Large intestine (tissue), 3 donors: ENCODE measurements around the gene GUK1. TPM values are rescaled to one million over a fixed set of nuclear protein-coding genes. Genes with fewer than 3 reads are reported as not detected.

ENCODE experiments used
- DNase-seq, 2 donors: peaks; one replicate each; pipeline versions ENCODE4 v3.0.0 to v3.0.0-alpha.2; 2013
- H3K27ac ChIP-seq: one replicate; pipeline ENCODE4 v1.5.1; 2013; ENCODE audit warnings: low read length
- H3K27me3 ChIP-seq: 2 replicates; pipeline ENCODE4 v1.6.1; 2013; ENCODE audit warnings: low read length; ENCODE audit not compliant: control insufficient read depth, insufficient read depth
- H3K36me3 ChIP-seq: 2 replicates; pipeline ENCODE4 v1.6.1; 2013; ENCODE audit warnings: low read length; ENCODE audit not compliant: control insufficient read depth, insufficient read depth
- H3K4me1 ChIP-seq: one replicate; pipeline ENCODE4 v1.6.1; 2013; ENCODE audit warnings: low read length; ENCODE audit not compliant: control insufficient read depth, insufficient read depth
- H3K4me3 ChIP-seq: one replicate; pipeline ENCODE4 v1.5.1; 2013; ENCODE audit warnings: low read length
- H3K9me3 ChIP-seq: one replicate; pipeline ENCODE4 v1.6.1; 2013; ENCODE audit warnings: mild to moderate bottlenecking, low read depth, low read length, moderate library complexity; ENCODE audit not compliant: control insufficient read depth
- WGBS: methylation state at CpG from one replicate; pipeline ENCODE4 v1.1.5; 2013; ENCODE audit warnings: low lambda C conversion rate; ENCODE audit not compliant: insufficient coverage; 5-methylcytosine and 5-hydroxymethylcytosine counted together
- polyA plus RNA-seq: library from polyadenylated mRNA; unstranded; fragments of 120-200 nt; gene quantifications from one replicate; pipeline ENCODE4 v1.2.1, GENCODE V29; 2013

The GUK1 gene
- polyA plus RNA-seq, 1 donor: 397 TPM

DNA sequence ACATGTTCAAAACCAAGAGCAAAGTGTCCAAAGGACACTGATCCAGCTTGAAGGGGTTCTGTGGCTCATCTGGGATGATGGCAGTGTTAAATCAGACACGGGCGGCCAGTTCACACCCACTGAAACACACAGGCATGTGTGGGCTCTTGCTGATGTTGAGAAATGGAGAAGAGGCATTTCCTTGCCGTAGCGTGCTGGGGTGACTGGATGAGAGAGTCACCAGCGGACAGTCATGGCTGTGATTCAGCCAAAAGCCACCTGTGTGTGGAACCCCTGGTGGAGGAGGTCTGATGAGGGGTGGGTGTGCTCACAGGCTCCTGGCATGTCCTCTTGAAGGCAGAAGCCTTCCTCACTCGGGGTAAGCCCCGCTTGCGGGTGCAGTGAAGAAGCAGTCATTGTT lies 44.1 kb upstream of the GUK1 start:
- H3K36me3 ChIP-seq: peaks cover 80% of the 10 kb centered on the region
- no peaks in the 10 kb centered on the region for H3K27me3 ChIP-seq
- H3K9me3 ChIP-seq: peaks cover 14% of the 10 kb centered on the region
- H3K27ac ChIP-seq: no peak overlapping the region
- peaks cover 4% of the 10 kb centered on the region for H3K4me1 ChIP-seq
- H3K4me3 ChIP-seq: no peak overlapping the region
- DNase-seq: no peak
- WGBS: no CpG with 5 or more reads among the region's 8 CpGs

DNA sequence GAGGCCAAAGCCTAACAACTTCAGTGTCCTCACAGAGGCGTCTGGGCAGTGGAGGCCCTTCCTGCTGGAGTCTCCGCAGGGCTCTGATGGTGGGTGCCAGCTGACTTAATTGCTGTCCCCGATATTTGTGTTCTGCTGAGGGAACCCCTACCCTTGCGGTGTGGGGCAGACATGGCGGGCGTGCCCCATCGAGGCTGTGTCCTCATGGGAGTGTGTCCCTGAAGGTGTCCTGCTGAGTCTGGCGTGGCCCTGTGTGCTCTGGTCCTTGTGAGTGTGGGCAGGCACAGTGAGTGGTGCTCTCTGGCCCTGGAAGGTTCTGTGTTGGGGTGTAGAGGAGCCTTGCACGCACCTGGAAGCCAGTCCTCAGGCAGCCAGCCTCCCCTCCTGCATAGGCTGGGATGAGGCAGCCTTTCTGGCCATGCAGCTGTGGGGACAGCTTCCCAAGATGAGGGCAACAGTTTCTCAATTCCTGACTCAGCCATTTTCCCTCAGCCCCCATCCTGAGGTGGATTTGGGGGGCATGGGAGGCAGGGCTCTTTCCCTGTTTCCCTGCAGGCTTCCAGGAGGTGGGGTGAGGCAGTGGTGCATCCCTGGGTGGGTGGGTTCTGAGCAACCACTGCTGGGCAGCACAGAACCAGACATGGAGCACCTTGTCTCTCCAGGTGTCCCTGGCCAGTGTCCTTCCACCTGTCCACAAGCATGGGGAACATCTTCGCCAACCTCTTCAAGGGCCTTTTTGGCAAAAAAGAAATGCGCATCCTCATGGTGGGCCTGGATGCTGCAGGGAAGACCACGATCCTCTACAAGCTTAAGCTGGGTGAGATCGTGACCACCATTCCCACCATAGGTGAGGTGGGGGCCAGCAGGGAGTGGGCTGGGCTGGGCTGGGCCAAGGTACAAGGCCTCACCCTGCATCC lies 43.4 kb upstream of the GUK1 start:
- H3K4me3 ChIP-seq: no peak overlapping the region
- H3K4me1 ChIP-seq: peaks cover 2% of the 10 kb centered on the region
- peaks cover 79% of the 10 kb centered on the region for H3K36me3 ChIP-seq
- no CpG with 5 or more reads among the region's 13 CpGs for WGBS
- no peaks in the 10 kb centered on the region for H3K27me3 ChIP-seq
- no peak for DNase-seq
- H3K9me3 ChIP-seq: peaks cover 14% of the 10 kb centered on the region
- no peak overlapping the region for H3K27ac ChIP-seq

DNA sequence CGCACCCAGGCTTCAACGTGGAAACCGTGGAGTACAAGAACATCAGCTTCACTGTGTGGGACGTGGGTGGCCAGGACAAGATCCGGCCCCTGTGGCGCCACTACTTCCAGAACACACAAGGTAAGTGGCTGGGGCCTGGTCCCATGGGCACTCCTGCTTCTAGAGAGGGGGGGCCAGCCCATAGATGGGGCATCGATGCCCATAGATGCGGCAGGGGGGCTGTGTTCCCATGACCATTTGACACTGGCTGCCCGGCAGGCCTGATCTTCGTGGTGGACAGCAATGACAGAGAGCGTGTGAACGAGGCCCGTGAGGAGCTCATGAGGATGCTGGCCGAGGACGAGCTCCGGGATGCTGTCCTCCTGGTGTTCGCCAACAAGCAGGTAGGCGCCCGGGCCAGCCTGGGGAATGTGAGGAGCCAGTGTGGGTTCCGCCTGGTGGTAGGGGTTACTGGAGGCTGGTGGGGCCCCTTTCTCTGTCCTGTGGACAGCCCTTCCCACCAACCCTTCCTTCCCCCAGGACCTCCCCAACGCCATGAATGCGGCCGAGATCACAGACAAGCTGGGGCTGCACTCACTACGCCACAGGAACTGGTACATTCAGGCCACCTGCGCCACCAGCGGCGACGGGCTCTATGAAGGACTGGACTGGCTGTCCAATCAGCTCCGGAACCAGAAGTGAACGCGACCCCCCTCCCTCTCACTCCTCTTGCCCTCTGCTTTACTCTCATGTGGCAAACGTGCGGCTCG lies 42.6 kb upstream of the GUK1 start:
- no peak for DNase-seq
- Histone ChIP-seq H3K4me3 (no peak overlapping the region), H3K27me3 (no peaks in the 10 kb centered on the region), H3K27ac (no peak overlapping the region), H3K4me1 (peaks cover 5% of the 10 kb centered on the region), H3K36me3 (peaks cover 73% of the 10 kb centered on the region), H3K9me3 (peaks cover 14% of the 10 kb centered on the region)
- WGBS: no CpG with 5 or more reads among the region's 34 CpGs

DNA sequence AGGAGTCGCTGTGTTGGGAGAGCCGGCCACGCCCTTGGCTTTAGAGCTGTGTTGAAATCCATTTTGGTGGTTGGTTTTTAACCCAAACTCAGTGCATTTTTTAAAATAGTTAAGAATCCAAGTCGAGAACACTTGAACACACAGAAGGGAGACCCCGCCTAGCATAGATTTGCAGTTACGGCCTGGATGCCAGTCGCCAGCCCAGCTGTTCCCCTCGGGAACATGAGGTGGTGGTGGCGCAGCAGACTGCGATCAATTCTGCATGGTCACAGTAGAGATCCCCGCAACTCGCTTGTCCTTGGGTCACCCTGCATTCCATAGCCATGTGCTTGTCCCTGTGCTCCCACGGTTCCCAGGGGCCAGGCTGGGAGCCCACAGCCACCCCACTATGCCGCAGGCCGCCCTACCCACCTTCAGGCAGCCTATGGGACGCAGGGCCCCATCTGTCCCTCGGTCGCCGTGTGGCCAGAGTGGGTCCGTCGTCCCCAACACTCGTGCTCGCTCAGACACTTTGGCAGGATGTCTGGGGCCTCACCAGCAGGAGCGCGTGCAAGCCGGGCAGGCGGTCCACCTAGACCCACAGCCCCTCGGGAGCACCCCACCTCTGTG lies 41.7 kb upstream of the GUK1 start:
- peaks cover 6% of the 10 kb centered on the region for H3K4me1 ChIP-seq
- H3K9me3 ChIP-seq: peaks cover 14% of the 10 kb centered on the region
- H3K36me3 ChIP-seq: peaks cover 67% of the 10 kb centered on the region

DNA sequence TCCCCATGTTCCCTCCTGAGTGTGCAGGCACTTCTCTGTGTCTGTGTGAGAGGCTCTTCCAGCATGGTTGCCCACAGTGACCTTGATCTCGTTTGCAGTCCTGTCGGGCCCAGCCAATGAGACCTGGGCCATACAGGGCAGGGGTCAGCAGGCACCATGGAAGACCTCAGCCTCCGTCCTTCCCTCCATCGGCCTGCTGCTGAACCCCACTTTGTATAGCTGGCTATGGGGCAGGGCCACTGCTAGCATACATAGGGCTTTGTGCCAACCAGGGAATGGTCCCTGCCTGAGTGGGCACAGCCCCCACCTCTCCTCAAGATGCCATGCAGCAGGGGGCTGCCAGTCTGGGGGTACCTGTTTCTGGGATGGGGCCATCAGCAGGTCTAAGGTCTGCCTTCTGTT lies 40.7 kb upstream of the GUK1 start:
- H3K27ac ChIP-seq: no peak overlapping the region
- no peak overlapping the region for H3K4me3 ChIP-seq
- DNase-seq: no peak
- H3K9me3 ChIP-seq: peaks cover 8% of the 10 kb centered on the region
- H3K27me3 ChIP-seq: no peaks in the 10 kb centered on the region
- H3K36me3 ChIP-seq: peaks cover 64% of the 10 kb centered on the region
- H3K4me1 ChIP-seq: peaks cover 13% of the 10 kb centered on the region
- no CpG with 5 or more reads among the region's 4 CpGs for WGBS

More for the DNA sequence above, 41.7 kb upstream of the GUK1 start:
- H3K27ac ChIP-seq: no peak overlapping the region
- DNase-seq: no peak
- WGBS: 86% methylated on average over 1 of the region's 28 CpGs
- no peak overlapping the region for H3K4me3 ChIP-seq
- no peaks in the 10 kb centered on the region for H3K27me3 ChIP-seq

DNA sequence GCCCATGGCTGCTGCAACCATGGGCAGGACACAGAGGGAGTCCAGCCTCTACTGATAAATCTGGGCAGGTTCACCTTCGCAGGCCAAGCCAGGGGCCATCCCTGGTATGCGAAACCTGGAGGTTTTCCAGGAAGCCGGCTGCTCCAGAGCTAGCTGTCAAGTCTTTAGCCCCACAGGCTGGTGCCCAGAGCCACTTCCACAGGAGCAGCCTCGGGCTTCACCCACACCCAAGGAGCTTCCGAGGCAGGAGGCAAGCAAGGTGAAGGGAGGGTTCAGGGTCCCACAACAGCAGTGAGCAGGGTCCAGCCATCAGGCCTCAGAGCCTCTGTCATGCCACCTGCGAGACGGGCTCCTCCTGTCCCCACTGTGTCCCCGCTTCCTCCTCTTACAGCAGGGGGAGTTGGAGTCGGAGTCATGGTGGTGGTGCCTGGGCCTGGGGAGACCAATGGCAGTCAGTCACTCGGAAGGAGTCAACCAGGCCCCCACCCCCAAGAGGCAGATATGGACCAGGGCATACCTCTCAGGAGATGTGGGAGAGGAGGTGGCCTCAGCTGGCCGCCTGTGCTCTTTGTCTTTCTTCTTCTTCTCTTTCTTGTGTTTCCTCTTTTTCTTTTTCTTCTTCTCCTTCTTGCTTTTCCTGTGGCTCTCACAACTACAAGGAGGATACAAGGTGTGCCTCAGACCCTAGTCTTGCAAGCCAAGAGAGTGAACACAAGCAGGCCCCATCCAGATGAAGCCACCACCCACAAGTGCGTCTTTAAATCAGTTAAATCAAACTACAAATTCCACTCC lies 39.1 kb upstream of the GUK1 start:
- DNase-seq: no peak
- Histone ChIP-seq H3K4me1 (peaks cover 13% of the 10 kb centered on the region), H3K27ac (no peak overlapping the region), H3K9me3 (no peaks in the 10 kb centered on the region), H3K4me3 (no peak overlapping the region), H3K36me3 (peaks cover 60% of the 10 kb centered on the region), H3K27me3 (no peaks in the 10 kb centered on the region)
- no CpG with 5 or more reads among the region's 12 CpGs for WGBS

DNA sequence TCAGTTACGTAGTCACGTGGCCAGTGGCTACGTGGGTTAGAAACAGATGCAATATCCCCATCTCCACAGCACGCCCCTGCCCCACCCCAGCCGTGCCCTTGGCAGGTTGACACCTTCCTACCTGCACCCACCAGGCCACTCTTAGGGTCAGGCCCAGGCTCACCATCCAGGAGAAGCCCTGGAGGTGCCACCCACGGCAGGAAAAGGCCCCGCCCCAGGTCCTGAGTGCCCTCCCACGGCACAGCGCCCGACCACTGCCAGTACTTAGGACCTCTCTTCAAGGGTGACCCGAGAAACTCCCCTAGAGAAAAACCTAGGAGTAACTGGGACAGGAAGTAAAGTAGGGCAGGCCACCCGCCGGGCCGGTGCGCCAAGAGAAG lies 38.5 kb upstream of the GUK1 start:
- H3K4me3 ChIP-seq: peak overlapping the region; percentile 94
- DNase-seq: no peak
- H3K36me3 ChIP-seq: peaks cover 60% of the 10 kb centered on the region
- H3K9me3 ChIP-seq: no peaks in the 10 kb centered on the region
- H3K27ac ChIP-seq: no peak overlapping the region
- no peaks in the 10 kb centered on the region for H3K27me3 ChIP-seq
- H3K4me1 ChIP-seq: peaks cover 13% of the 10 kb centered on the region
- WGBS: no CpG with 5 or more reads among the region's 15 CpGs

DNA sequence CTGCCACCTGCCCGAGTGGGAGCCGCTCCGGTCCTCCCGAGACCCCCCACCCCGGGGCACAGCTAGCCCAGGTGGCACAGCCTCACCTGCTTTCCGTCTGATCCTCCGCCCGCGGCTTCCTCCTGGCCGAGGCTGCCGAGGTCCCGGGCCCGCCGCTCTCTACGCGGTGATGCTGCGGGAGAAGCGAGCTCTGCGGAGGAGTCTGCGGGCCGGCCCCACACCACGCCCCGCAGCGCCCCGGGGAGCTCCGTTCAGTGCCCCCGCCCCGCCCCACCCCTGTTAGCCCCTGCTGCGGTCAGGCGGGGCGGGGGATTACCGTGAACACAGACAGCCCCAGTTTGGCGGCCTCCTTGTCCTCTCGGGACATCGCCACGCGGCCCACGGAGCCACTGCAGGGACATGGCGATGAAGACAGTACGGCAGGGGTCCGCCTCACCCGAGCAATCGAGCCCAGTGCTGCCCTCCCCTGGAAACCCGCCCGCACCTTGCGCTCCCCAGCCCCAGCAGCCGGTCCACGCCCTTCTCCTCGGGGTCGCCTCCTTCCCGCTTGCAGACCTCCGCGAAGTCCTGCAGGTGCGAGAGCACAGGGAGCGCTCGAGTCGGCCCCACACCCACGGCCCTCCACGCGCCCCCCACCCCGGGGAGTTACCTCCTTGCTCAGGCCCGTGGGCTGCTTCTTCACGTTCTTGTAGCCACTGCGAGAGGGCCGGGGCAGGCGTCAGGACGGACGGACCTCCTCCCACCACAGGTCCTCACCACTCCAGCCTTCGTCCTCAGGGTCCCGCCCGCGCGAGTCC lies 37.9 kb upstream of the GUK1 start:
- Histone ChIP-seq H3K4me1 (peaks cover 13% of the 10 kb centered on the region), H3K9me3 (no peaks in the 10 kb centered on the region), H3K4me3 (peak overlapping the region; percentile 94), H3K36me3 (peaks cover 57% of the 10 kb centered on the region), H3K27me3 (no peaks in the 10 kb centered on the region), H3K27ac (no peak overlapping the region)
- DNase-seq: peak in 1 of 2 donors; percentile 68
- no CpG with 5 or more reads among the region's 73 CpGs for WGBS

DNA sequence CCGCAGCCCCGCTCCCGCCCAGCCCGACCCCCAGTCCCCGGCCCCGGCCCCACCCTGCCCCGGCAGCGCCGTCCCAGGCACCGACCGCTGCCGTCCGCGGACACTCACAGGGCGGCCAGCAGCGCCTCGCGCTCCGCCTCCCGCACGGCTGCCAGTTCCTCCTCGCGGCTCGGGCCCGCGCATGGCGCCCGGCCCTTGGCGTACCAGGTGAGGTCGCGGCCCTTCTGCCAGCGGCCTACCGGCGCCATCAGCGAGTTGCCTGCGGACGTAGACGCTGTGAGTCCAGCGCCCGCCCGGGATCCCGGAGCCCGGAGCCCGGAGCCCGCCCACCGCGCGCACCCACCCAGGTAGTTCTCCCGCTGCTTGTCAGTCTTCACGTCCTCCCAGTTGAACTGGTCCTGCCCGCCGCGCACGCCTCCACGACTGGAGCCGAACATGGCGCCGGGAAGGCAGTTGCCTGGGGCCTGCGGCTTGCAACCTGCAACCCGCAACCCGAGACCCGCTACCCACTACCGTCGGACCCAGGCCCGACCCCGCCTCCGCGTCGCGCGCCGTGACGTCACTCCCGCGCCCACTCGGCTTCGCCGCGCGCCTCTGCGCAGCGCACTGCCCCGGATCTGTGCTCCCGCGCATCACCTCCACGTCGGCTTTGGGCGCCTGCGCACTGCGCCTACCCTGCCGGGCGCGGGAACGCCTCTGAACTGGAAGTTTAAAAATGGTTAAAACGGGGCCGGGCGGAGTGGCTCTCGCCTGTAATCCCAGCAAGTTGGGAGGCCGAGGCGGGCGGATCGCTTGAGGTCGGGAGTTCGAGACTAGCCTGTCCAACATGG lies 37.1 kb upstream of the GUK1 start, which contains the start of gene C1orf35:
C1orf35 (minus strand) TSS at position 535 of the 830 bp plus-strand sequence; CDS start at position 437, 98 bp downstream.
- H3K36me3 ChIP-seq: peaks cover 55% of the 10 kb centered on the region
- WGBS: no CpG with 5 or more reads among the region's 104 CpGs
- peak within 1 kb of the TSS; percentile 96 for H3K27ac ChIP-seq
- peaks cover 14% of the 10 kb centered on the region for H3K4me1 ChIP-seq
- H3K27me3 ChIP-seq: no peaks in the 10 kb centered on the region
- peak; percentile 93 to 94 for DNase-seq
- peak within 1 kb of the TSS; percentile 94 for H3K4me3 ChIP-seq
- no peaks in the 10 kb centered on the region for H3K9me3 ChIP-seq
